ENCODE measurements around the gene COL6A6.

COL6A6 gene

DNA sequence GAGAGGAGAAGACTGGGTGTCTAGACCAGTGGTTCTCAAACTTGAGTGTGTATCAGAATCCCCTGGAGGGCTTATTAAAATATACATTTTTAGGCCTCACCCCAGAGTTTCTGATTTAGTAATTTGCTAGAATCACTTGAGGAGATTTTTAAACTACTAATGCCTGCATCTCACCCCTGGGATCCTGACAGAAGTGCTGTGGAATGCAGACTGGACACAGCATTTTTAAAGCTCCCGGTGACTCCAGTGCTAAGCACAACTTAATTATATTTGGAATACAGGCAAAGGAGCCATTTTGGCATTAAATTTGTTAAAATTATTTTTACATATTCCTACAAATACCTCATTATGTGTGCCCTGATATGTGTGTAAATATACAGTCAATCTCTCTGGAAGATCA lies 26.7 kb upstream of the COL6A6 start:
- H3K27ac ChIP-seq: no peak overlapping the region
- H3K9me3 ChIP-seq (ENCODE audit: low read depth, low read length): no peaks in the 10 kb centered on the region
- no peak for DNase-seq (ENCODE audit: low read depth, low spot score)
- H3K4me3 ChIP-seq: no peak overlapping the region
- H3K9ac ChIP-seq (ENCODE audit: insufficient read length): no peak overlapping the region
- no peak for TF ChIP-seq POLR2AphosphoS5 (IDR thresholded peaks at IDR 0.05; ENCODE audit: borderline replicate concordance, low read depth, low read length)
- H3K36me3 ChIP-seq (ENCODE audit: insufficient read depth, low read length): no peaks in the 10 kb centered on the region

DNA sequence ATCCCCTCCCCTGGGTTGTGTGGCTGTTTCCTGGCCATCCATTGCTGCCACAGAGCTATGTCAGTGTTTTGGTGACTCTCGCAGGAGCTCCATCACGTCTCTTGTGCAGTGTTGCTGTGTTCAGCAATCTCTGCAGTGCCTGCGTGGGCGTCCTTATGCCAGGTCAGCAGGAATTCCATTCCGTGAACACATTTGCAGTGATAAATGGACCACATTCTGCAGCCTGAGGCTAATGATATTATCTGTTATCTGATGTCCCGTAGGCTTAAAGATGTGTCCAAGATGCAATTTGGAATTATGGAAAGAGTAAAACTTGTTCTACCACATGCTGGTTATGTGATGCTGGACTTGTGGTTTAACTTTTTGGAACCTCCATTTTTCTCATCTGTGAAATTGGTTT lies 25.5 kb upstream of the COL6A6 start:
- DNase-seq (ENCODE audit: low read depth, low spot score): no peak
- Histone ChIP-seq H3K4me3 (no peak overlapping the region), H3K27ac (no peak overlapping the region), H3K9me3 (ENCODE audit: low read depth, low read length) (no peaks in the 10 kb centered on the region), H3K9ac (ENCODE audit: insufficient read length) (no peak overlapping the region), H3K36me3 (ENCODE audit: insufficient read depth, low read length) (no peaks in the 10 kb centered on the region)
- TF ChIP-seq FOXP2 (optimal IDR thresholded peaks at IDR 0.05; ENCODE audit: control extremely low read depth, extremely low read length, insufficient read depth): no peak
- peak; percentile 57; the same call in 1 of the 2 replicates for TF ChIP-seq POLR2AphosphoS5 (IDR thresholded peaks at IDR 0.05; ENCODE audit: borderline replicate concordance, low read depth, low read length)
- TF ChIP-seq EZH2 (IDR thresholded peaks at IDR 0.05): no peak

DNA sequence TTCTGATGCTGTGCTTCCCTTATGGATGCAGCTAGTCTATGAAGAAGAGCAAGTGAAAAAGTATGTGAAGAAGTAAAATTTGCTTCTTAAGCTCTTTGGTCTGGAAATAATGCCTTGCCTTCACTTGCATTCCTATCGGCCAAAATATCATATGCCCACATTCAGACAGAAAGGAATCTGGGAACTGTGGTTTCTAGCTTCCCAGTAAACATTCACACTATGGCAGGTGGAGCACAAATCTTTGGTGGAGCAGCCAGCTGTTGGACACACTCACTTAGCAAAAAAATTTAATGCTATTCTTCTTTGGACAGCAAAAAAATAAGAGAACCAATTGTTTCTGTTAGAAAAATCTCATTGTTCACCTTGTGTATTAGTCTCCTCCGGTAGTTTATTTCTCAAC lies 12.3 kb upstream of the COL6A6 start:
- Histone ChIP-seq H3K4me3 (no peak overlapping the region), H3K9me3 (ENCODE audit: low read depth, low read length) (no peaks in the 10 kb centered on the region), H3K36me3 (ENCODE audit: insufficient read depth, low read length) (no peaks in the 10 kb centered on the region), H3K27ac (no peak overlapping the region), H3K9ac (ENCODE audit: insufficient read length) (no peak overlapping the region)
- DNase-seq (ENCODE audit: low read depth, low spot score): no peak
- TF ChIP-seq POLR2AphosphoS5 (IDR thresholded peaks at IDR 0.05; ENCODE audit: borderline replicate concordance, low read depth, low read length) (no peak), FOXP2 (optimal IDR thresholded peaks at IDR 0.05; ENCODE audit: control extremely low read depth, extremely low read length, insufficient read depth) (no peak), EZH2 (IDR thresholded peaks at IDR 0.05) (no peak)

DNA sequence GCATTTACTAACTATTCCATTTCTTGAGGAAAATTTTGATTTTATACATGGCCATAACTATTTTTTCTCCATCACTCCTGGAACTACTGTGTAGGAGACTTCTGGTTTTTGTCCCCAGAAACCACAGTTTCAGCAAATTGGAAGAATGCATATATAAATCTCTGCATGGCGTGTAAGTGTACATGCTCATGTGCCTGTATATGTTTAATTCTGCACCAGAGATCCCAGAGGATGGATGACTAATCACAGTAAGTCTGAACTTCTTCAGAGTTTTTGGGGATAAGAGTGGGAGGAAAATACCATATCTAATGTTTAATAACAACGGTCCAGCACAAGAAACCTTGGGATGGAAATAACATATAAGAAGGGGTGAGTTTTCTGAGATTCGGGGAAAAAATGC lies 10.9 kb upstream of the COL6A6 start:
- no peaks in the 10 kb centered on the region for H3K36me3 ChIP-seq (ENCODE audit: insufficient read depth, low read length)
- DNase-seq (ENCODE audit: low read depth, low spot score): no peak
- no peak overlapping the region for H3K27ac ChIP-seq
- no peaks in the 10 kb centered on the region for H3K9me3 ChIP-seq (ENCODE audit: low read depth, low read length)
- TF ChIP-seq EZH2 (IDR thresholded peaks at IDR 0.05): no peak
- no peak for TF ChIP-seq POLR2AphosphoS5 (IDR thresholded peaks at IDR 0.05; ENCODE audit: borderline replicate concordance, low read depth, low read length)
- TF ChIP-seq FOXP2 (optimal IDR thresholded peaks at IDR 0.05; ENCODE audit: control extremely low read depth, extremely low read length, insufficient read depth): no peak
- H3K9ac ChIP-seq (ENCODE audit: insufficient read length): no peak overlapping the region
- no peak overlapping the region for H3K4me3 ChIP-seq

DNA sequence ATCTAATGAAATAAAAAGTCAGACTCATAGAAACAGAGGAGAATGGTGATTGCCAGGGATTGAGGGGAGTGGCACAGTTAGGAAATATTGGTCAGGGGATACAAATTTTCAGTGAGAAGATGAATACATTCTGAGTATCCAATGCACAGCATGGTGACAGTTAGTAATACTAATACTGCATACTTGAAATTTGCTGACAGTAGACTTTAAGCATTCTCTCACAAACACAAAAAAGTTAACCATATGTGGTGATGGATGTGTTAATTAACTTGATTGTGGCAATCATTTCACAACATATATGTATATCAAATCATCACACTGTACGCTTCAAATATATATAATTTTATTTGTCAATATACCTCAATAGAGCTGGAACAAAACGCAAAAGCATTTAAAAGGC lies 9.2 kb upstream of the COL6A6 start:
- H3K9me3 ChIP-seq (ENCODE audit: low read depth, low read length): no peaks in the 10 kb centered on the region
- DNase-seq (ENCODE audit: low read depth, low spot score): no peak
- H3K36me3 ChIP-seq (ENCODE audit: insufficient read depth, low read length): no peaks in the 10 kb centered on the region
- TF ChIP-seq POLR2AphosphoS5 (IDR thresholded peaks at IDR 0.05; ENCODE audit: borderline replicate concordance, low read depth, low read length): no peak
- TF ChIP-seq FOXP2 (optimal IDR thresholded peaks at IDR 0.05; ENCODE audit: control extremely low read depth, extremely low read length, insufficient read depth): no peak
- no peak overlapping the region for H3K4me3 ChIP-seq
- no peak overlapping the region for H3K27ac ChIP-seq
- no peak overlapping the region for H3K9ac ChIP-seq (ENCODE audit: insufficient read length)

DNA sequence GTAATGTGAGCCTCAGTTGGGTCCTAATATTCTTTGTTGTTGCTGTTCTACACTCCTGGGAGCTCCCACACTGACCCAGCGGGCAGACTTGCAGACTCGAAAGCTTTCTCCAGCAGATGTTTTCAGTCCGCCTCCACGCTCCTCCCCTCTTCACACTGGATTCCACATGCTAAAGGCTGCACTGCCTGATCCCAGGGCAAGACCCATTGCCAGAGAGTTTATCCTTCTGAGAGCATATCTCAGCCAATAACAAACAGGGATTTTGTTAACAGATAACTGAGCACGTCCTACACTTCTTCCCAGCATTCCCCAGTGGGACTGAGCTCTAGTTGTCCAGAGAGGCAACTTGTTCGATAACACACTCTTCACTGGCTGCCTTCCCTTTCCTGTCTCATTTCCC lies 8.0 kb upstream of the COL6A6 start:
- H3K9ac ChIP-seq (ENCODE audit: insufficient read length): no peak overlapping the region
- H3K9me3 ChIP-seq (ENCODE audit: low read depth, low read length): no peaks in the 10 kb centered on the region
- H3K36me3 ChIP-seq (ENCODE audit: insufficient read depth, low read length): no peaks in the 10 kb centered on the region
- no peak for TF ChIP-seq FOXP2 (optimal IDR thresholded peaks at IDR 0.05; ENCODE audit: control extremely low read depth, extremely low read length, insufficient read depth)
- TF ChIP-seq POLR2AphosphoS5 (IDR thresholded peaks at IDR 0.05; ENCODE audit: borderline replicate concordance, low read depth, low read length): no peak
- no peak overlapping the region for H3K27ac ChIP-seq
- DNase-seq (ENCODE audit: low read depth, low spot score): no peak
- no peak overlapping the region for H3K4me3 ChIP-seq

DNA sequence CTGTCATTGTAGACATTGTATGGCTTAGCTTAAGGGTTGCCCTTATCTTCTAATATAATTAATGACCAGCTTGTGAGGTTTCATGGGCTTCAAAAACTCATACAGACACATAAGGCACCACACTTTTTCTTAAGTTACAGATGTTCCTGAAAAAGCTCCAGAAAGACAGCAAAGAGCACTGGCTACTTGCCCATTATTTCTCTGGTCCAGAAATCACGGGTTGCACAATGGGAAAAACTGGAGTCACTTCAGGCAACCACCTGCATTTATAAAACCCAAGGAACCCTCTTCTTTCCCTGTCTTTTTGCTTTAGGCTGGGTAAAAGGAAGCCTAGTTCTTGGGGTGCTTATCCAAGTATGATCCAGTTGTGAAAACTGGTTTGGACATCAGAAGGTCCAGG lies 2.3 kb upstream of the COL6A6 start:
- no peaks in the 10 kb centered on the region for H3K36me3 ChIP-seq (ENCODE audit: insufficient read depth, low read length)
- H3K27ac ChIP-seq: no peak overlapping the region
- H3K9me3 ChIP-seq (ENCODE audit: low read depth, low read length): no peaks in the 10 kb centered on the region
- DNase-seq (ENCODE audit: low read depth, low spot score): no peak
- H3K4me3 ChIP-seq: no peak overlapping the region
- TF ChIP-seq POLR2AphosphoS5 (IDR thresholded peaks at IDR 0.05; ENCODE audit: borderline replicate concordance, low read depth, low read length) (no peak), FOXP2 (optimal IDR thresholded peaks at IDR 0.05; ENCODE audit: control extremely low read depth, extremely low read length, insufficient read depth) (no peak), EZH2 (IDR thresholded peaks at IDR 0.05) (no peak)
- H3K9ac ChIP-seq (ENCODE audit: insufficient read length): no peak overlapping the region

DNA sequence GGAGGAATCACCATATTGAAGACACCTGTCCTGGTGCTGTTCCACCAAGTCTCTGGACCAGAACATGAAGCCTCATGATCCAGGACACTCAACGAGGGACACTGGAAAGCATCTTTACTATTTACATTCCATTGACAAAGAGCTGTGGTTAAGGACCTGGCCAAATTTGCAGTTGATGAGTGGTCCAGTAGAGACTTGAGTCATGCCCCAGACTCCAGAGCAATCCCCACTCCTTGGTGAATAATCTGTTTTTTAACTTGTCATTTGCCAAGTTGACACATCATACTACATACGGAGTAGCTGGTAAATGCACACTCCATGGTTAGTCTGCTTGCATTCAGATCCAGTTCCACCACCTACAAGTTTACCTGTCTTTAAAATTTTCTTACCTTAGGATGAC lies 1.2 kb upstream of the COL6A6 start:
- Histone ChIP-seq H3K9ac (ENCODE audit: insufficient read length) (no peak overlapping the region), H3K36me3 (ENCODE audit: insufficient read depth, low read length) (no peaks in the 10 kb centered on the region), H3K27ac (no peak overlapping the region), H3K4me3 (no peak overlapping the region), H3K9me3 (ENCODE audit: low read depth, low read length) (no peaks in the 10 kb centered on the region)
- TF ChIP-seq POLR2AphosphoS5 (IDR thresholded peaks at IDR 0.05; ENCODE audit: borderline replicate concordance, low read depth, low read length) (no peak), FOXP2 (optimal IDR thresholded peaks at IDR 0.05; ENCODE audit: control extremely low read depth, extremely low read length, insufficient read depth) (no peak), EZH2 (IDR thresholded peaks at IDR 0.05) (no peak)
- no peak for DNase-seq (ENCODE audit: low read depth, low spot score)

DNA sequence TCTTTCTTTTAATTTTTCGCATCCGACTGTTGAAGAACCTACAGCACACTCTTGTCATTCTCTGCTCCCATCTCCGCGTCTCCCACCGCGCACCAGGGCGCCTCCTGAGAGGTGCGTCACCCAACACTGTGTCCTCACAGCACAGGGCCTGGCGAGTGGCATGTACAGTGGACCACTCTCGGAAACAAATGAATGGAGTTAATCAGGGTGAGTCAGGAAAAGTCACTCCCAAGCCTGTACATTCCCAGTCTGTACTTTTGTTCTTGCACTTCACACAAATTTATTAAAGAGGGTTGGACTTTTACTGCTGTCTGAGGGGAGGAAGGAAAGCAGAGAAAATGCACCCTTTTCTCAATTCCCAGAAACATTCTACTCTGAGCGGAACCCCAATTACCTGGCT lies 625 bp downstream of the COL6A6 start:
- H3K36me3 ChIP-seq (ENCODE audit: insufficient read depth, low read length): no peaks in the 10 kb centered on the region

More for the DNA sequence above, 625 bp downstream of the COL6A6 start:
- TF ChIP-seq EZH2 (IDR thresholded peaks at IDR 0.05) (no peak), FOXP2 (optimal IDR thresholded peaks at IDR 0.05; ENCODE audit: control extremely low read depth, extremely low read length, insufficient read depth) (no peak), POLR2AphosphoS5 (IDR thresholded peaks at IDR 0.05; ENCODE audit: borderline replicate concordance, low read depth, low read length) (no peak)
- no peaks in the 10 kb centered on the region for H3K9me3 ChIP-seq (ENCODE audit: low read depth, low read length)
- H3K4me3 ChIP-seq: peak overlapping the region; percentile 55; the same call in 1 of the 2 replicates
- no peak overlapping the region for H3K27ac ChIP-seq
- H3K9ac ChIP-seq (ENCODE audit: insufficient read length): no peak overlapping the region
- no peak for DNase-seq (ENCODE audit: low read depth, low spot score)

All from SK-N-MC (cell line).